OCI-LY1 (cell line): ENCODE results near the gene ITGAE.

Experiments
- H2AFZ ChIP-seq: fragments of 200-600 bp; sonication (generic), shearing (Covaris generic); 2 replicates; pipeline ENCODE4 v1.6.0; 2014; ENCODE audit warnings: antibody characterized with exemption, mild to moderate bottlenecking, low read length
- H3F3A ChIP-seq: fragments of 200-600 bp; sonication (generic), shearing (Covaris generic); 2 replicates; pipeline ENCODE4 v1.6.0; 2014; ENCODE audit warnings: mild to moderate bottlenecking, antibody characterized with exemption, low read length, moderate library complexity; ENCODE audit not compliant: insufficient read depth
- H3K27ac ChIP-seq: fragments of 200-600 bp; sonication (generic); 2 replicates; pipeline ENCODE4 v1.5.1; 2014; ENCODE audit warnings: low read length, mixed run types, mild to moderate bottlenecking, low read depth; ENCODE audit not compliant: poor library complexity, severe bottlenecking
- H3K27me3 ChIP-seq: fragments of 200-600 bp; sonication (generic); 2 replicates; pipeline ENCODE4 v1.6.0; 2014; ENCODE audit warnings: antibody characterized with exemption, mild to moderate bottlenecking, low read length, moderate library complexity; ENCODE audit not compliant: insufficient read depth
- H3K36me3 ChIP-seq: fragments of 200-600 bp; sonication (generic); 2 replicates; pipeline ENCODE4 v1.6.1; 2014; ENCODE audit warnings: mild to moderate bottlenecking, antibody characterized with exemption, low read length, moderate library complexity, mixed read lengths; ENCODE audit not compliant: insufficient read depth
- H3K4me1 ChIP-seq: fragments of 200-600 bp; sonication (generic); 2 replicates; pipeline ENCODE4 v1.5.1; 2014; ENCODE audit warnings: mild to moderate bottlenecking, low read length, moderate library complexity; ENCODE audit not compliant: insufficient read depth, severe bottlenecking
- H3K4me2 ChIP-seq: fragments of 200-600 bp; sonication (generic), shearing (Covaris generic); 2 replicates; pipeline ENCODE4 v1.6.1; 2014; ENCODE audit warnings: low read length
- H3K4me3 ChIP-seq: fragments of 200-600 bp; sonication (generic); 2 replicates; pipeline ENCODE4 v1.5.1; 2014; ENCODE audit warnings: low read length, low read depth, mild to moderate bottlenecking, mixed read lengths; ENCODE audit not compliant: poor library complexity, severe bottlenecking
- H3K79me2 ChIP-seq: fragments of 200-600 bp; shearing (Covaris generic); 2 replicates; pipeline ENCODE4 v1.6.1; 2016; ENCODE audit warnings: mixed run types, low read length, mixed read lengths; ENCODE audit not compliant: insufficient read depth
- H3K9ac ChIP-seq: fragments of 200-600 bp; sonication (generic), shearing (Covaris generic); 2 replicates; pipeline ENCODE4 v1.6.1; 2014; ENCODE audit warnings: mild to moderate bottlenecking, low read length, mixed read lengths
- H3K9me2 ChIP-seq: fragments of 200-600 bp; sonication (generic), shearing (Covaris generic); 2 replicates; pipeline ENCODE4 v1.6.1; 2014; ENCODE audit warnings: low read depth, mild to moderate bottlenecking, low read length, mixed read lengths
- H3K9me3 ChIP-seq: fragments of 200-600 bp; shearing (Covaris generic); 2 replicates; pipeline ENCODE4 v1.6.1; 2014; ENCODE audit warnings: low read length, mixed read lengths
- H4K20me1 ChIP-seq: fragments of 200-600 bp; sonication (generic), shearing (Covaris generic); 2 replicates; pipeline ENCODE4 v1.6.0; 2016; ENCODE audit warnings: mild to moderate bottlenecking, low read length; ENCODE audit not compliant: insufficient read depth
- CTCF ChIP-seq: fragments of 200-600 bp; sonication (generic), shearing (Covaris generic); IDR thresholded peaks from 2 replicates; pipeline ENCODE4 v1.5.1; 2017; ENCODE audit warnings: mild to moderate bottlenecking, antibody characterized with exemption, low read length, moderate library complexity, mixed read lengths
- EZH2 ChIP-seq: fragments of 200-600 bp; sonication (generic), shearing (Covaris generic); IDR thresholded peaks from 2 replicates; pipeline ENCODE4 v1.8.0; 2017; ENCODE audit warnings: borderline replicate concordance, mixed run types, mild to moderate bottlenecking, antibody characterized with exemption, low read length, moderate library complexity, mixed read lengths

Gene ITGAE

GRCh38 chr17:3796822-3797170 lies 4.2 kb downstream of the ITGAE start:
- Histone ChIP-seq H3K9ac (no peak overlapping the region), H3K4me3 (no peak overlapping the region), H2AFZ (no peak overlapping the region), H3K4me1 (no peaks in the 10 kb centered on the region), H3K36me3 (no peaks in the 10 kb centered on the region), H3K9me2 (no peaks in the 10 kb centered on the region), H4K20me1 (no peaks in the 10 kb centered on the region), H3F3A (no peaks in the 10 kb centered on the region), H3K79me2 (no peaks in the 10 kb centered on the region), H3K27ac (no peak overlapping the region), H3K9me3 (no peaks in the 10 kb centered on the region), H3K27me3 (no peaks in the 10 kb centered on the region; the same call in 1 of the 2 replicates), H3K4me2 (no peak overlapping the region)
- TF ChIP-seq EZH2, result no peak
- no peak for TF ChIP-seq CTCF

GRCh38 chr17:3796110-3796821 lies 4.7 kb downstream of the ITGAE start:
- Histone ChIP-seq H3K9me2 (no peaks in the 10 kb centered on the region), H3K27me3 (no peaks in the 10 kb centered on the region; the same call in 1 of the 2 replicates), H2AFZ (no peak overlapping the region), H3K27ac (no peak overlapping the region), H3K79me2 (no peaks in the 10 kb centered on the region), H3K9me3 (no peaks in the 10 kb centered on the region), H4K20me1 (no peaks in the 10 kb centered on the region), H3K9ac (no peak overlapping the region), H3F3A (no peaks in the 10 kb centered on the region), H3K36me3 (no peaks in the 10 kb centered on the region), H3K4me3 (no peak overlapping the region), H3K4me1 (no peaks in the 10 kb centered on the region), H3K4me2 (no peak overlapping the region)
- no peak for TF ChIP-seq EZH2
- no peak for TF ChIP-seq CTCF

GRCh38 chr17:3795390-3796102 lies 5.4 kb downstream of the ITGAE start:
- no peaks in the 10 kb centered on the region for H3K9me3 ChIP-seq
- no peaks in the 10 kb centered on the region for H4K20me1 ChIP-seq
- no peak overlapping the region for H2AFZ ChIP-seq
- no peak for TF ChIP-seq CTCF
- no peak for TF ChIP-seq EZH2
- H3K27ac ChIP-seq, result no peak overlapping the region
- no peaks in the 10 kb centered on the region for H3K36me3 ChIP-seq
- H3K4me1 ChIP-seq, result no peaks in the 10 kb centered on the region
- no peaks in the 10 kb centered on the region; the same call in 1 of the 2 replicates for H3K27me3 ChIP-seq
- H3K4me2 ChIP-seq, result no peak overlapping the region
- H3K79me2 ChIP-seq, result no peaks in the 10 kb centered on the region
- H3K4me3 ChIP-seq, result no peak overlapping the region
- H3K9me2 ChIP-seq, result no peaks in the 10 kb centered on the region
- H3K9ac ChIP-seq, result no peak overlapping the region
- H3F3A ChIP-seq, result no peaks in the 10 kb centered on the region
